Thymus (tissue), 11 donors: Measurements from ENCODE around the gene ADGRG1. TPM values are rescaled to one million over a fixed set of nuclear protein-coding genes. Genes with fewer than 3 reads are reported as not detected.
"Not testable (repeated sequence)": the region's sequence is repeated elsewhere in the genome, so short reads cannot be mapped to it uniquely, and the experiment has no call there.

Experiments
- DNase-seq, 9 donors: peaks; one replicate each; pipeline ENCODE4 v3.0.0-alpha.2; 2013; ENCODE audit warnings: low spot score in 9 of 9, low read depth in 6 of 9, missing footprints in 1 of 9
- H3K27ac ChIP-seq, 2 donors: one replicate each; pipeline ENCODE4 v1.5.1; 2013; ENCODE audit warnings: control low read depth in 1 of 2, low read depth in 1 of 2, low read length in 1 of 2, mild to moderate bottlenecking in 1 of 2, moderate library complexity in 1 of 2
- H3K27me3 ChIP-seq, 2 donors: one replicate each; pipeline ENCODE4 v1.5.1; 2013; ENCODE audit warnings: low read length in 1 of 2; ENCODE audit not compliant: control insufficient read depth in 2 of 2, insufficient read depth in 1 of 2
- H3K36me3 ChIP-seq, 2 donors: one replicate each; pipeline ENCODE4 v1.5.1; 2013; ENCODE audit warnings: low read length in 1 of 2, mild to moderate bottlenecking in 1 of 2, moderate library complexity in 1 of 2; ENCODE audit not compliant: control insufficient read depth in 2 of 2, insufficient read depth in 2 of 2
- H3K4me1 ChIP-seq, 2 donors: one replicate each; pipeline ENCODE4 v1.5.1; 2013; ENCODE audit warnings: low read length in 2 of 2; ENCODE audit not compliant: control insufficient read depth in 2 of 2, insufficient read depth in 2 of 2
- H3K4me3 ChIP-seq, 2 donors: one replicate each; pipeline ENCODE4 v1.5.1; 2013; ENCODE audit warnings: low read length in 2 of 2, control low read depth in 1 of 2, mild to moderate bottlenecking in 1 of 2
- H3K9me3 ChIP-seq, 2 donors: one replicate each; pipeline ENCODE4 v1.5.1; 2013; ENCODE audit warnings: low read length in 1 of 2, mild to moderate bottlenecking in 1 of 2; ENCODE audit not compliant: control insufficient read depth in 2 of 2, insufficient read depth in 1 of 2
- WGBS: extraction: QIAGEN DNeasy Blood & Tissue Kit; methylation state at CpG from one replicate; pipeline ENCODE4 v1.1.7; 2013; 5-methylcytosine and 5-hydroxymethylcytosine counted together
- polyA plus RNA-seq: library from polyadenylated mRNA; stranded (reverse); fragments of 200-250 nt; gene quantifications from one replicate; pipeline ENCODE4 v1.2.3, GENCODE V29; 2013
- total RNA-seq: library from RNA; stranded (reverse); fragments of 120-200 nt; gene quantifications from one replicate; pipeline ENCODE4 v1.2.4, GENCODE V29; 2013
- donor health status: healthy.

The ADGRG1 gene
- total and polyA plus RNA-seq, 2 donors = 5.1 to 15.7 TPM

- DNase-seq, H3K4me3 ChIP-seq, H3K4me1 ChIP-seq, H3K36me3 ChIP-seq, H3K27ac ChIP-seq, H3K27me3 ChIP-seq, H3K9me3 ChIP-seq: not testable (repeated sequence)
- WGBS = 98% methylated on average over 7 of the region's 7 CpGs
These were observed 43.0 kb downstream of the ADGRG1 start for GRCh38 chr16:57671451-57671850.

DNA sequence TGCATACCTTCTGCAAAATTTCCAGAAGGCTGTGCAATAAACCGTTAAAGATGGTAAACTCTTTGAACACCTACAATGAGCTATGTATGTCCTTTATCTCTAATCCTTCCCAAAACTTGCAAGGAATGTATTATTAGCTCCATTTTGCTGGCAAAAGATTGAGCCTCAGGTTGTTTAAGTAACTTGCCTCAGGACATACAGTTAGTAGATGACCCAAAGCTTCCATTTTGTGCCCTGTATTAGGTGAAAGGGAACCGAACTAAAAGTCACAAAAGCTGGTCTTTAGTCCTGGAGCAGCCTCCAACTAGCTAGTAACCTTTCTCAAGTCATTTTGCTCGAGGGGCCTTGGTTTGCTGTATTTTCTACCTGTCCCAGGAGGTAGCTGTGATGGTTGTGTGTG lies 44.0 kb downstream of the ADGRG1 start:
- no peaks in the 10 kb centered on the region for H3K4me1 ChIP-seq
- H3K27ac ChIP-seq = no peak overlapping the region
- WGBS = 88% methylated on average over 3 of the region's 3 CpGs
- no peaks in the 10 kb centered on the region for H3K27me3 ChIP-seq
- DNase-seq = no peak
- no peak overlapping the region for H3K4me3 ChIP-seq
- no peaks in the 10 kb centered on the region for H3K9me3 ChIP-seq
- no peaks in the 10 kb centered on the region for H3K36me3 ChIP-seq

GRCh38 chr16:57672824-57673223 lies 44.4 kb downstream of the ADGRG1 start:
- H3K36me3 ChIP-seq = no peaks in the 10 kb centered on the region
- H3K27me3 ChIP-seq = no peaks in the 10 kb centered on the region
- 95% methylated on average over 2 of the region's 2 CpGs for WGBS
- DNase-seq = no peak
- H3K27ac ChIP-seq = no peak overlapping the region
- H3K9me3 ChIP-seq = no peaks in the 10 kb centered on the region
- H3K4me1 ChIP-seq = no peaks in the 10 kb centered on the region
- no peak overlapping the region for H3K4me3 ChIP-seq

GRCh38 chr16:57675741-57676551 lies 47.5 kb downstream of the ADGRG1 start:
- no peak for DNase-seq
- 87% methylated on average over 12 of the region's 12 CpGs for WGBS
- H3K9me3 ChIP-seq = peaks cover 0 to 3% of the 10 kb centered on the region in 2 donors
- peaks cover 0 to 3% of the 10 kb centered on the region in 2 donors for H3K4me1 ChIP-seq
- no peaks in the 10 kb centered on the region for H3K36me3 ChIP-seq
- H3K27ac ChIP-seq = no peak overlapping the region
- H3K27me3 ChIP-seq = no peaks in the 10 kb centered on the region
- H3K4me3 ChIP-seq = no peak overlapping the region

DNA sequence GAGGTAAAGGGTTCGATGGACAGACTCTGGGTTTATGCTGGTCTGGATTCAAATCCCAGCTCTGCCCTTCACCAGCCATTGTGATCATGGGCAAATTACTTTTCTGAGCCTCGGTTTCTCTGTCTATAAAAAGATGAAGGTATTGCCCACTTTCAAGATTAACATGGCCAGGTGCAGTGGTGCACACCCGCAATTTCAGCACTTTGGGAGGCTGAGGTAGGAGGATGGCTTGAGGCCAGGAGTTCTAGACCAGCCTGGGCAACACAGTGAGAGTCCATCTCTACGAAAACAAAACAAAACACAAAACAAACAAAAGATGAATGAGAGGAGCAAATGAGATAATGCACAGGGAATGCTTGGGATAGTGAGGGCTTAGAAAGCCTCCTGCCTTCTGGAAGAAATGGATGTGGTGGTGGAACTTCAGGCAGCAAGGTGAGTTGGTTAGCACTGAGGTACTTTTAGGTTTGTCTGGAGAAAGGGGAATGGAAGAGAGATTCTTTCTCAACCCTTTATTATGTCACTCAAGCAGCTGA lies 48.2 kb downstream of the ADGRG1 start:
- Histone ChIP-seq H3K36me3 (no peaks in the 10 kb centered on the region), H3K9me3 (peaks cover 0 to 3% of the 10 kb centered on the region in 2 donors), H3K4me3 (no peak overlapping the region), H3K27me3 (no peaks in the 10 kb centered on the region), H3K4me1 (peaks cover 0 to 3% of the 10 kb centered on the region in 2 donors), H3K27ac (no peak overlapping the region)
- no peak for DNase-seq
- 94% methylated on average over 4 of the region's 4 CpGs for WGBS

DNA sequence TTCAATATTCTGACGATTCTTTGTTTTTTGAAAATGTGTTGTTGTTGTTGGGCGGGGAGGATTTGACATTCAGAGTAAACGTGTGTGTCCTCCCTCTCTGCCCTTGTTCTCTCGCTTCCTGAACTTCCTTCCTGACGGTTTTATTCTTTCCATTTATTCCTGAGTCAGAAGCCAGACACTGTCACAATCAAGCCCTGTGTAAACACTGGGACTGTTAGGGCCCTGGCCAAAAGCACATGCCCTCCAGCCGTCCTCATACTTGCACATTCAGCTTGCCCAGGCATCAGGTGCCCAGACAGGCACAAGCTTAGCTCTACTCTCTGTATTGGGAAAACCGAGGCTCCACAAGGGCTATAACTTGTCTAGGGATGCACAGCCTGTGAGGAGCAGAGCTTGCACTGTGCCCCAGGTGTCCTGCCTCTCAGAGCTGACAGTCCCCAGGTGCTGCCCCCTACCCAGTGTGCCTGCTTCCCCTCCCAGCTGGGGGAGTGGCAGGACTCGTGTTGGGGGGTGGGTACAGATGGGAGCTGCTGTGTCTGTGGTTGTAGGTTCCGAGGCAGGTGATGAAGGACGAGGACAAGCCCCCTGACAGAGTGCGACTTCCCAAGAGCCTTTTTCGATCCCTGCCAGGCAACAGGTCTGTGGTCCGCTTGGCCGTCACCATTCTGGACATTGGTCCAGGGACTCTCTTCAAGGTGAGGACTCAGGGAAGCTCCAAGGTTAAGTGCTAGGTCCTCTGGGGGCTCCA lies 49.4 kb downstream of the ADGRG1 start:
- H3K36me3 ChIP-seq = no peaks in the 10 kb centered on the region
- no peak overlapping the region for H3K27ac ChIP-seq
- peaks cover 0 to 3% of the 10 kb centered on the region in 2 donors for H3K9me3 ChIP-seq
- WGBS = 80% methylated on average over 14 of the region's 14 CpGs
- H3K27me3 ChIP-seq = no peaks in the 10 kb centered on the region
- H3K4me1 ChIP-seq = peaks cover 0 to 3% of the 10 kb centered on the region in 2 donors
- H3K4me3 ChIP-seq = no peak overlapping the region
- no peak for DNase-seq

GRCh38 chr16:57679016-57679415 lies 50.6 kb downstream of the ADGRG1 start:
- Histone ChIP-seq H3K9me3 (peaks cover 0 to 3% of the 10 kb centered on the region in 2 donors), H3K27me3 (no peaks in the 10 kb centered on the region), H3K4me3 (no peak overlapping the region), H3K4me1 (peaks cover 0 to 3% of the 10 kb centered on the region in 2 donors), H3K36me3 (no peaks in the 10 kb centered on the region), H3K27ac (no peak overlapping the region)
- no peak for DNase-seq
- WGBS = 97% methylated on average over 12 of the region's 12 CpGs

- peak in 1 of 9 donors; percentile 22 for DNase-seq
- Histone ChIP-seq H3K4me3 (no peak overlapping the region), H3K27ac (no peak overlapping the region), H3K9me3 (peaks cover 0 to 3% of the 10 kb centered on the region in 2 donors), H3K36me3 (no peaks in the 10 kb centered on the region), H3K27me3 (no peaks in the 10 kb centered on the region), H3K4me1 (peaks cover 0 to 3% of the 10 kb centered on the region in 2 donors)
- 71% methylated on average over 7 of the region's 7 CpGs for WGBS
These were observed 51.5 kb downstream of the ADGRG1 start for GRCh38 chr16:57679767-57680482.
